NCI-H1417 (cell line): ENCODE measurements around the gene S100A10.

Source experiments
- DNase-seq, 3 experiments: peaks; one replicate each; lab custom pipeline; 2025; lab: John Stamatoyannopoulos, UW

The S100A10 gene

DNA sequence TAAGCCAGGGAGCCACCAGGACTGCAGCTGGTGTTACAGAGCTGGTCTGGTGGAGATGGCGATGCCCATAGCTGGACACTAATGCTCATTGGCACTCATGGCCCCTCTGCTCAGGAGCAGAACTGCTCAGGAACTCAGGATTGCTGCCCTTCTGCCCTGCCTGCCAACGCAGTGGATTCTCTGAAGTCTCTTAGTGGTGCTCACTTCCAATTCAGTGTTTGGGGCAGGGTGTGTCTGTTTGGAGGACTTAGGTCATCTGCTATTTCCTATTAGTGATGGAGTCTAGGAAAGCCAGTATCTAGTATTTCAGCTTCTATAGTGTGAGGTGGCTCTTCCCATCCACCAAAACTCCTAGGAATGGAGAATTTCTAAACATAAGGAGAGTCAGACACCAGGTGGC lies 29.1 kb downstream of the S100A10 start:
- no peak for DNase-seq

DNA sequence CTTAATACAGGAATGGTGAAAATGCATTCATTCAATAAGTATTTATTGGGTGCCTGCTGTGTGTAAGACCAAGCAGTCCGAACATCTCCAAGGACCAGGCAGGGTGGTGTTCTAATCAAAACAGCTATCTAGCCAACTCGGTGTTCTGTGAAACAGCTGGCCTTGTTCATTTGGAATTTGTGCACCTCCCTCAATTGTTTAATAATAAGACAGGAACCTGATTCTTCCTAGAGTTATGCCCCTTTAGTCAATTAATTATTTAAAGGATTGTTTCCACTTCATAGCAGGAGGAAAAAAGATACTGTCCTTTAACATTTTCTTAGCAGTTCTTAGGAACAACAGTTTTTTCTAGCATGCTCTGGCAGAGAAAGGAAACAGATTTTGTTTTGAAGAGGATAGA lies 30.4 kb downstream of the S100A10 start:
- DNase-seq, result no peak

DNA sequence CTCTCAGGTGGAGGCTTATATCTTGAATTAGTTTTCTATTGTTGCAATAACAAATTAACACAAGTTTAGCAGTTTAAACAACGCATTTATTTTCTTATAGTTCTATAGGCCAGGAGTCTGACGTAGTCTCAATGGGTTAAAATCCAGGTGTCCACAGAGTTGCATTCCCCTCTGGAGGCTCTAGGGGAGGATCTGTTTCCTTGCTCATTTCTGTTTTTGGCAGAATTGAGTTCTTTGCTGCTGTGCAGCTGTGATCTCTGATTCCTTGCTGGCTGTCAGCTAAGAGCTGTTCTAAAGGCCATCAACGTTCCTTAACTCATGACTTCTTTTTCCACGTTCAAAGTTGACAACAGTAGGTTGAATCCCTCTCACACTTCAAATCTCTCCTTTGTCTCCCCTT lies 31.8 kb downstream of the S100A10 start:
- DNase-seq, result no peak

DNA sequence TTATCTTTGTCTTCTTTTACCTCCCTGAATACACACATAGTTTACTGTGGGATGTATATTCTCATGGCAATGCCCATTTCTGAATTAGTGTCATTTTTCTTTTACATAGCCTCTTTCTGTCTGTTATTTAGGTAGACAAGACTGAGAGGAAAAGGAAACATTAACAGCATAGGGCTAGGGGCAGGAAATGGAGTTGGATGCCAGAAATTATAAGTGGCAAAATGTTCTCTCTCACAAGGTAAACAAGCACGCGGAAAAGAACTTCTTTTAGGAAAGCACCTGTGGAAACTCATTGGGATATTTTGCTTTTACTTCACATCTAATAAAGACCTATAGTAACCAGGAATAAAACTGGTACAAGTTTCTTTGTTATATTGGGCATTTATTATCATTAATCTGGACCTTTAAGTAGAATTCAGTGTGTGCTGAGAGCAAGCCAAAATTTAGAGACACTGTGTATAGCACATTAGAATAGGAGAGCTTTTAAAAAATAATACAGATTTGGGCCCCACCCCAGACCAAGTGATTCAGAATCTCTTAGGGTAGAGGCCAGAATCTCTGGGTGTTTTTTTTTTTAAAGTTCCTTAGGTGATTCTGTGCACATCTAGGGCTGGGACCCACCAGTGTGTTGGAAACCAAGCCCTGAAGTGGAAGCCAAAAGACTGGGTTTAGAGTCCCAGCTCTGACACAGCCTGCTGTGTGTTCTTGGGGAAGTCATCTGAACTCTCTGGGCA lies 32.7 kb downstream of the S100A10 start:
- DNase-seq, result no peak

DNA sequence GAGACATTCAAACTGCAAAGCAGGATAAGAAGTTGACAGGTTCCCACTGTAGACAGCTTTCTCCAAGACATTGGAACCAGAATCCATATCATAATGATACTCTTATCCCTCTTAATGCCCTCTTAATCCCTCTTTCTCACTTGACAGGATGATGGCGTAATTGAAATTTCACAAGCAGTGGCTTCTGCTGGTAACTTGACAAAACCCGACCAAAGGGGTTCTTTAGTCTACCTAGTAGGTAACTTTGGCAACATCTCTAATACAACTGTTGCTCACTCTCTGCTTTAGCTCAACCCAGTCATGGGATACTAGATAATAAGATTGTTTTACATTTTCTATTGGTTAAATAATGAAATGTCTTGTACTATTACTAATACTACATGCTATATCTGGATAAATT lies 34.7 kb downstream of the S100A10 start:
- no peak for DNase-seq

DNA sequence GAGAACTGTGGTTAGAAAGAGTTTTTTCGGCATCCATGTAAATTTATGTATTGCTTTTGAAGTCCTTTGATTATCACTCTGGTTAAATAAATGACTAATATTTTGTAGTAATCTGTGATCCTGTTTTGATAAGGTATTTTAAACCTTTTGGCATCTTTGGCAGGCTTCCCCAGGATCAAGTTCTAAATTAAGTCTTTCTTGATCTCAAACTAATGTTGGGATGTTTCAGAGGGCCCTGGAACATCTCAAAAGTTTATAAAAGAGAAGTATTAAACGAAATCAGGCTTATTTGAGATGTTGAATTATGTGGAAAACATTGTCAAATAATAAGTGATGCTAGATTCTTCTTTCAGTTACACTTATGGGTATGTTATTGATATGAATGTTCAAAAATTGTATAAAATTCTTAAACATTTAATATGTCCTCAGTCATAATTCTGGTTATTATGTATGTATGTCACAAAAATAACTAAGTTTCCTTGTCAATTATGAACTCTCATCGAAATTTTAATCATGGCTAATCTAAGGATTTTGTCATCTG lies 36.6 kb downstream of the S100A10 start:
- DNase-seq, result no peak

DNA sequence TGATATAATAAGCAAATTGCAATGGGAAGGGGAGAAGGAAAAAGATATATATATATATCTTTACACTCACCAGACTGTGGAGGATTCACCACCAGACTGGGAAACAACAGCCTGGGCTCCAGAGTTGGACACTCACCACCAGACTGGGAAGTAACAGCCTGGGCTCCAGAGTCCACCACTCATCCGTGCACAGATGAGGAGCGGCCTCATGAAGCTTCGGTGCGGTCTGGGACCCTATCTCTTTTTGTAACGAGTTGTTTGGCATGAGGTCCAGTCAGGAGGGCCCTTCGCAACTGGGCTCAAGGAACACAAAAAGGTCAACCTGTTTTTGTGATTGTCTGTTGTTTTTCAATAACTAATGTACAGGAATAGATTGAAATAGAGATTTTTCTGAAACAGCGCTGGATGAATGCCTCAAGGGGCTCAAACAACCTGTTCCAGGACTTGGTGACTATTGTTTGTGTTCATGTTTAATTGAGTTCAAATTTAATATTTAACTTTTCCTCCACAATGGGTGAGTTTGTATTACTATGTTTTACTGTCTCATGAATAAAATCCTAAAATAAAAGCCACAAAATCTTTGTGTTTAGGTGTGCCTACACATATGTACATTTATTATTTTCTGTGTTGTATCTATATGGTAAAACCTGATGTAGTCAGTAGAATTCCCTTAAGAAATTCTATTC lies 40.1 kb downstream of the S100A10 start:
- no peak for DNase-seq

DNA sequence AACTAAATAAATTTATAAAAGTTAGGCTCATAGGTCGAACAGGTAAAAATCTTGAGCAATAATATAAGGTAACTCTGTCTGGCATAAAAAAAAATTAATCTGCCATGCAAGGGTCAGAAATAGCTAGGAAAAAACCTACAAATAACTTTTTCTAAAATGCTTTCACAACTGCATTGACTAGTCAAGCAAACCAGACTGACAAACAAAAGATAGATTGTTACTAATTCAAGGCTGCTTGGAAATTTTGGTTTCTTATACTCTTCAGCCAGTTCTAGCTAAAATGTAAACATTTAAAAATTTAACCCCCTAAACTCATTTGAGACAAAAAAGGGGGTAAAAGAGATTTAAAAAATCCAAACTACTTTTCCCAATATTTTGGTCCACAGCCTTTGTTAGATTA lies 40.8 kb downstream of the S100A10 start:
- no peak for DNase-seq

DNA sequence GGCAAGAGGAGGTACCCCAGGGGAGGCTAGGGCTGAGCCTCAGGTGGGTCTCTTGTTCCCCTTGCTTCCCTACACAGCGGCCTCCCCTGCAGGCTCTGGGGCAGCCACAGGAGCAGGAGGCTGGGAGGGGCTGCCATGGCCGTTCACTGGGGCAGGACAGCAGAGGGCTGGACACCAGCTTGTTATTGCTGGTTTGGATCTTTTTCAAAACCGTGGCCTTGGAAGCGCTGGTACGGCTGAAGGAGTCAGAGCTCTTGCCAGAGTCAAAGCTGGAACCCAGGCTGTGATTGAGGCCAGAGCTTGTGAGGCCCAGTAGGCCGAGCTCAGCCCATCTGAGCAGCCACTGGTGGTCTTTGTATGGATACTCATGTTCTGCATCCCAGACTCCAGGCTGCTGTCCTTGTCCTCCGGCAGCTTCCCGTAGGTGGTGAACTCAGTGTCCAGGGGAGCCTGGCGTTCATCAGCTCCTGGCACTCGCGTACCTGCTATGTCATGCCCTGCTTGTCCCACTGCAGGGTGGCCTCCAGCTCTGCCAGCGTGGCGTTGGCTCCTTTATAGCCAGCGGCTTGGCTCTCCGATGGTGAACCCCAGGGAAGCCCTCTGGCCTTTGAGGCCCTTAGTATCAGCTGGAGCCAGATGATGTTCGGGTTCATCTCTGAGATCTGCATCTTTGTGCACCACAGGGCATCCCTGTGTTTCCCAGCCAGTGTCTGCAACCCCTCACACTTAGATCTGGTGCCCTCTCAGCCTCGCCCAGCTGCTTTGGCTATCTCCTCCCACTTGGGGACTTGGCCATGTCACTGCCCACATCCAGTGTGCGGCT lies 44.1 kb downstream of the S100A10 start:
- DNase-seq, result no peak

DNA sequence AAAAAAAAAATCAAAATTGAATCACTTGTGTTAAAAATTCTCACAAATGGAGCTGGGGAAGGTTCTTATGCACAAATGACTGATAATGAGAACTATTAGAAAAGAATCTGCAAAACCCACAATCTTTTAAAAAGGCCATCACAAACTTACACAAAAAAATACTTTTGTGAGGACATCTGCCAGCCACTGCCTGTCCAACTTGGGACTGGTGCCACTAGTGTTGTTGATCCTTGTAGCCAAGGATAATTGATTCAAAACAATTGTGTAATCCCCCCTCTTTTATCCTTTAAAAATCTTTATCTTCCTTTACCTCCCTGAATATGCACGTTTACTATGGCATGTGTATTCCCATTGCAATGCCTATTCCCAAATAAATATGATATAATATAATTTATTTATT lies 45.2 kb downstream of the S100A10 start:
- DNase-seq, result no peak

DNA sequence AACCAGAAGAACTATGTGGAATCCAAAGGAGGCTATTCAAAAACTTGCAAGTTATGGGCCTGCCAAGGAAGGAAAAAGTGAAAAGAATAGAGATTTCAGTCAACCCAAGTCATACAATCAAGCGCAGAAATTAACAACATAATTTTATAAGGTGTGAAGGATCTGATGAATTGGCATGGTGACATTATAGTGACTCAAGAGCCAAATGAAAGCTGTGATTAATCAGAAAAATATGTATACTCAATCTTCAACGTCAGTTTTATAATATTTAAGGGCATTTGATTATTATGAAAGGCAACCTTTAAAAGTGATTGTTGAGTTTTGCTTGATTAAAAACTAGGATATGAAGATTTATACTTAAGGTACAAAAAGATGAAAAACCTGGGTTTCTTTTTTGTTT lies 46.5 kb downstream of the S100A10 start:
- no peak for DNase-seq

DNA sequence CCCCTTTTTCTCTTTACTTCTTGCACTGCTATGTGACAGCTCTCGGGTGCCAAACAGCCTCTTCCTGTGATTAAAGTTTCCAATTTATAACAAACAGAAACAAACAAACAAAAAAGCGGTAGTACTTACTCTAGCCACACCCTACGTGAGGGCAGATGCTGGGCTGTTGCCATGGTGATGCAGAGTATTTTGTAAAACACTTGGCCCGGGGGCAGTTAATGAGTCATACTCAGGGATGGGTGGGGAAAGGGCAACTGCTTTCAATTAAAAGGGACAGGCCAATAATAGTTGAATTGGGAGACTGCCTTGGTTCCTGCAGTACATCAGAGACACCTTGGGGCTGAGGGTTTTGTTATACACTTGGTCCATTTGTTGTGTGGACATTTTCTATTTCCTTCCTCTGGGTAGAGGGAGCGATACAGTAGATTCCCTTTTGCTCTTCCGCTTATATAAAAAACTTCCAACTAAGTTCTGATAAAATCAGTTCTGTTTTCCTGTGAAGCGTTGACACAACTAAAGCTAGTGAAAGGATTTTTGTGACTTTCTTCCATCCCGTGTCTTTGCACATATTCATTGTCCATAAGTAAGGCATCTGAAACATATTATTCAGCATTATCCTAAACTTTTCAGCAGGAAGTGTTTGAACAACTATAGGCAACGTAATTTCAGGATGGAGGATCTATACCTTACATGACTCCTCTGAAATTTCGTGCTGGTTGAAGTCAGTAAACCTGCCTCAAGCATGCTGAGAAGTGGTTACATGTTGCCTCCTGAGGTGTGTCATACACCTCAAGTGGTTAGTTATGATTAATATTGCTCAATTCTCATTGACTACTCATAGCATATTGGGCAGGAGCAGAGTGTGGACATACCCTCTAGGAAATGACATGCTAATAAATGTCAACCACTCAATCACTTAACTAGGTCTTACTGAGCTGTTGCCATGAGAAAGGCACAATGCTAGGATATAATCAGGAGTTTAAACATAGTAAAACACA lies 47.6 kb downstream of the S100A10 start:
- DNase-seq, result peak in 2 of 3 experiments; percentile 56 to 84

DNA sequence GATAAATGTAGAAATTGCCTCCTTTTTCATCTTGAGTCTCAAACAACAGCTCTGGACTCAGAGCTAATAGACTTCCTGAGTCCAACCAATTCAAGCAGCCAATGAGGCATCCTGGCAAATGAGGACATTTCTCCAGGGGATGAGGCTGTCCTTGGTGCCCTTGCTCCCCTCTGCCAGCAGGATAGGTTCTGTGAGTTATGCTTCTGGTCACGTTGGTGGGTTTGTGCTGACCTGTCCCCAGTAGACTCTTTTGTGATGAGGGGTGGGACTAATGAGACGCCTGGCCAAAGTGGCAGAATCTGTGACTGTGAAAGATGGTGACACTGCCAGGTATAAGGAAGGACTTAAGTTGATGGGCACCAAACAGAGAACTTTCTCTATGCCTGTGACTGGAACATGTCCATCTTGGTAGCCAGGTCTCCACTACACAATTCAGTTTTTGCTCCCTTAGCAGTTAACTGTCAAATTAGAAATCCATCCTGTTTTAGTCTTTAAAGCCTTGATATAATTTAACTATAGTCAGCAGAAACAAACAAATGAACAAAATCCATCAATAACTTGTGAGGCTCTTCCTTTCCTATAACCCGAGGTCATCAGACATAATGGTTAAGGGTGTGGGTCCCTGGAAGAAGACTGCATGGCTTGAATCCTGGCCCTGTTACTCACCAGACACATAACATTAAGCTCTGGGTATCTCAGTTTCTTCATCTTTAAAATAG lies 48.6 kb downstream of the S100A10 start:
- no peak for DNase-seq

DNA sequence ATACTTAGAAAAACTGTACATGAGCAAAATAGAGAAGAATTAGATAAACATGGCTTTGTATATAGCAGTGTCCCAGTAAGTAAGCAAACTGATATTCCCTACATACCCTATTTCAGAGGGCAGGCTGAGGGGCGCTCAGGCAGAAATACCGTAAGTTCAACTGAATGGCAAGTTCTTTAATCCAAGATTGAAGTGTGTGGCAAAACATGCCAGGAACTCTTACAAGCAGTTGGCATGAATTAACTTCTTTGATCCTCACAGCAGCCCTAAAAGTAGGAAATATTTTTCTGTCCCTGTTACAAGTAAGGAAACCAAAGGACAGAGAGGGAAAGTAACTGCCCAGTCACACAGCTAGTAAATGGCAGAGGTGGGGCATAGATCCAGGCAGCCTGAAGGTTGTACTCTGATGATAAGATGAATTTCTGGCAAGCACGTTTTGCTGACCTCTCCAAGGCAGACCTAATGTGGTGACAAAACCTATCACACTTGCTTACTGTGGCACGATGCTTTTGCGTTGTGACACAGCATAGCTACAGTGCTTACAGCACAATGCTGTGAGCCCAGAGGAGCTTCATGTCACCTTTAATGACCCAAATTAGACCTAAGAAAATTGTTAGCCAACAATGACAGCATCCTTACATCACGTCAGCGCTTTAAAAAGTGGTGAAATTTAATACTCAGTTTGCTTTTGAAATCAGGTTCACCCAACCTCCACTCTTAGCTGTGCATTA lies 49.4 kb downstream of the S100A10 start:
- DNase-seq, result peak in 1 of 3 experiments; percentile 29

DNA sequence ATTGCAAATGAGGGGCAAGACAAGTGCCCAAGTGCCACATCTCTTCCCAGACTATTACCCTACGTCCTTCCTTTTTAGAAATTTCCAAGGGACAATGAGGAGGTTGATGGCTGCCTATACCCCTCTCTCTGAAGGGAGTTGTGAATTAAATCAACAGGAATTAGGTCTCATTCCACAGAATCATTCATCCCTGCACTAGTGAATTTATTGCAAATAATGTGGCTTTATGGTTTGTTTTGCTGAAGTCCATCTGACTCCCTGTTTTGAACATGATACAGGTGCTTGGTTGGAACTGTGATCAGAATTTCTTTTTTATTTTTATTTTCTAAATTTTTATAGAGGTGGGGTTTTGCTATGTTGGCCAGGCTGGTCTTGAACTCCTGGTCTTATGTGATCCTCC lies 50.1 kb downstream of the S100A10 start:
- DNase-seq, result no peak

DNA sequence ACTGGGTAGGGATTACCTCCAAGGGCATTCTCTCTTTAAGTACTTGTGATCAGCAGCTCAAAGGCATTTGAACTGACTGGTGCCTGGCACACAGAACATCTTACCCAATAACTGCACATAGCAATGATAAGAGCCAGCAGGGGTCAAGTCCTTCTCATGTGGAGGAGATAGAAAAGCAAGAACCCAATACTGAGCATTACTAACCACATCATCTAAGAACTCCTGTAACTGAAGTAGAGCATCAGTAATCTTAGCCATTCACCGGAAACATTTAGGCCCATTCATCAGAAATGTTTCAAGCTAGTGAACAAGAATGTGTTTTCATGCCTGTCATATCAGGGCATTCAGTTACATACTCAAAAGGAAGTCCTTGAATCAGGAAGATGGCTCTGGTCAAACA lies 50.8 kb downstream of the S100A10 start:
- no peak for DNase-seq

DNA sequence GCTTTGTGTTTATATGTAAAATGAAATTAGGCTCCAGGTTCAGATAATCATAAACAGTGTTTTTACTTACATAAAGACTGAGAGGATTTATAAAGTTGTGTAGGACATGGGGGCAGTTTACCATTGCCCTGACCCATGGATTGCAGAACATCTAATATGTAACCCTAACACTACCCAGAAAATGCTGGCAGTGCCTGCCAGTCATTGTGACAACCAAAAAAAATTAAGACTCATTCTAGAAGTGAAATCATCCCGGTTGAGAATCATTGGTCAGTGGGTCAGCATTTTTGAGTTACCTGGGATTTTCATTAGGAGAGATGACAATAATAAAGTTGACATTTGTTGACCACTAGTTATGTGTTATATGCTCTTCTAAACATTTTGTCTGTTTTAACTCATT lies 53.1 kb downstream of the S100A10 start:
- no peak for DNase-seq

DNA sequence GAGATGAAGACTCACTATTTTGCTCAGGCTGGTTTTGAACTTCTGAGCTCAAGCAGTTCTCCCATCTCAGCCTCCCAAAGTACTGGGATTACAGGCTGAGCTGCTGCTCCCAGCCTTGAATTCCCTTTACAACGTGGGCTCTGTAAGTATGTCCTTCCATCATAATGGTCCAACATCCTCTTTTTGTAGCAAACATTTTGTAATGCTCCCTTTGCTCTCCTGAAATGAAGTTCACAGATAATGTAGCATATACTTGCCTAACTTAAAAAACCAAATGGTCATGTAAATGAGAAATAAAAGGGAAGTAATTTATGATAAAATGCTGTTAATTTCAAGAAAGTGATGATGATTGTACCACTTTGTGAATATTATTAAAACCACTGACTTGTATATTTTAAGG lies 53.9 kb downstream of the S100A10 start:
- no peak for DNase-seq

DNA sequence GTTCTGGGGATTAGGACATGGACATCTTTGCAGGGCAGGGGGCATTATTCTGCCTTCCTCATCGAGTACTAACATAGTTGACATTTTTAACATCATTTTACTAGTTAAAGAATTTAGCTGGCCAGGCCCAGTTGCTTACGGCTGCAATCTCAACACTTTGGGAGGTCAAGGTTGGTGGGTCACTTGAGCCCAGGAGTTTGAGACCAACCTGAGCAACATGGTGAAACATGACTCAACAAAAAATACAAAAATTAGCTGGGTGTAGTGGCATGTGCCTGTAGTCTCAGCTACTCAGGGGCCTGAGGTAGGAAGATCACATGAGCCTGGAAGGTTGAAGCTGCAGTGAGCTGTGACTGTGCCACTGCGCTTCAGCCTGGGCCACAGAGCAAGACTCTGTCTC lies 54.5 kb downstream of the S100A10 start:
- no peak for DNase-seq

DNA sequence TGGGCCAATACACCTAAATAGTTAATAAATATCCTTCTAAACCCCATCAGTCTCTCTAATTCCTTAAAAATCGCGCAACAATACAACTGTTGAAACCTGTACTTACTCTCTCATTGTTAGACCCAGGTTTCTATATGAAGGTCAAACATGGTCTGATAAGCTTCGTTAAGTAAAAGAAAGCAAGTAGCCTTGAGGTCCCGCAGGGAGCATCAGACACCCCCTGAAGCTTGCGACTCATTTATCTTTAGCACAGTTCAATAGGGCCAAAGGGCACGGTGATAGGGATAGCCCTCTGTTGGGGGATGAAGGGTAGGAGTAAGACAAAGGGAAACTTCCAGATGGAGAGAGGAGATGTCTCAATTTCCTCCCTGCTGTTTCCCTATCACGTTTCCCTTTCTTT lies 57.0 kb downstream of the S100A10 start:
- DNase-seq, result no peak
